GM21526 (cell line): ENCODE measurements around the gene MYD88.

ENCODE experiments used
- ATAC-seq: cut with Tn5 transposase; IDR thresholded peaks from one replicate; pipeline ENCODE4 v1.9.1; 2021; ENCODE audit warnings: moderate library complexity; ENCODE audit not compliant: unreplicated experiment, low FRiP score

The MYD88 gene

DNA sequence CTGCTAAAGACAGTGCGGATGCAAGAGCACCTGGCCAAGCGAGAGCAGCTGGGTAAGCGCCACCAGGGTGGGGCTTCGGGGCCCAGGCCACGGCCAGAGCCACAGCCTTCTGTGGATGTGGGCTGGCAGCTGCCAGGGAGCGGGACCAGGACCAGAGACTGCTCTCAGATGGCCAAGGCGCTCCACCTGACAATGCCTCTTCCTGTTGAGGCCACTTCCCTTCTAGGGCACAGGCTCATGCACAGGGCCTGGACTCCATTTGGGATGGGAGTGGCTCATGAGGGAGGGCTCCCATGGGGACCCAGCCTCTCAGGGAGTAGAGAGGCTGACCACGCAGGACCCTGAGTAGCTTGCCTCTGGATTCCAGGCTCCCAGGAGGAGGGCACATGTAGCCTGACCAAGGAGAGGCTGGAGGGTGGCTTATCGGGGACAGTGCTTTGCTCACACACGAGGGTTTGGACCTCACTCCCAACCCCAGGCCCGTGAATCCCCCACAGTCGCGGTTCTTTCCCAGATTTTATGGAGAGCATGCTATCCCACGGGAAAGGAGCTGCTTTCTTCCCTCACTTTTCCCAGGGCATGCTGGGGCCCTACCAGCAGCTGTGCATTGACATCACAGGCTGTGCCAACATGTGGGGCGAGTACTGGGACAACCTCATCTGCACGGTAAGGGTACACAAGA lies 26.6 kb upstream of the MYD88 start:
- ATAC-seq = no peak

DNA sequence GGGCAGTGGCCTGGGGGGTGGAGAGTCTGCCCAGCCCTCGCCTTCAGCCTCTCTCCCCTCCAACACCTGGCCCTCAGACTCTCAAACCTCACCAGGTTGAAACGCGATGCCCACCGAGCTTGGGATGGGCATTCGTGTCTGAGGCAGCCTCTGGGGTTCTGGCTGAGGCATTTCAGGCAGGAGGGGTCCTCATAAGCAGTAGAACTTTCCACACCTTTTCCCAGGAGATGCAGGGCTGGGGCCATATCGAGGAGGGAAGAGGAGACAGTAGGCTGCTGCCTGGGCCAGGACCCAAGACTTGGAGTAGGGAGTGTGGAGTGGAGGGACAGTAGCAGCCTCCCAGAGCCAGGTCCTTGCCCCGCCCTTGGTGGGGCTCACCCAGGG lies 26.1 kb upstream of the MYD88 start:
- no peak for ATAC-seq

DNA sequence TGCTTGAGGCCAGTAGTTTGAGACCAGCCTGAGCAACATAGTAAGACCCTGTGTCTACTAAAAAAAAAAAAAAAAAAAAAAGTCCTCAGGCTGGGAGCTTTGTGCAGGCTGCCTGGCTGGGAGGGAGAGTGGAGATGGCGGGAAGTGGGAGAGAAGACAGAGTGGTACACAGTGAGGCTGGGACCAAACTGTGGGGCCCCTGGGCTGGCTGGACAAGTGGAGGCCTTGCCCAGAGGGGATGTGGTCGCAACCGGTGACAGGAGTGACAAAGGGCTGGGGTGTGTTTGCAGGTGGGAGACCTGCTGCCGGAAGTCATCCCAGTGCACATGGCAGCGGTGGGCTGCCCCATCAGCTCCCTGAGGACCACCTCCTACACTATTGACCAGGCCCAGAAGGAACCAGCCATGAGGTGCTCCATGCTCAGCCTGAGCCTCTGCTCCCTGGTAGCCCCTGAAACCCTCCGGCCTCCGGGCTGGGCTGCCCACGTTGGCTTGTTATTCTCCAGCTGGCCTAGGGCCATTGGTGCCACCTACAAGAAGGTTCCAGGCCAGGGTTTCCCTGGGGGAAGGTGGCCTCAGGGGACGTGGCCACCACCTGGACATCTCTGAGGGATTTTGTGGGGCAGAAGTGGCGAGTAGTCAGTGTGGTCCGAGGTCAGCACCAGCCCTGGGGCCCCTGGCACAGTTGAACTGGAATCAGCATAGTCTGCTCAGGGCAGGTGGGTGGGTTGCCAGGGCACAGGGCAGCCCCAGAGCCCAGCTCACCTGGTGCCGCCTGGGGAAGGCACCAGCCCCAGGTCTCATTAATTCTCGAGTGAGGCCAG lies 24.2 kb upstream of the MYD88 start:
- no peak for ATAC-seq

DNA sequence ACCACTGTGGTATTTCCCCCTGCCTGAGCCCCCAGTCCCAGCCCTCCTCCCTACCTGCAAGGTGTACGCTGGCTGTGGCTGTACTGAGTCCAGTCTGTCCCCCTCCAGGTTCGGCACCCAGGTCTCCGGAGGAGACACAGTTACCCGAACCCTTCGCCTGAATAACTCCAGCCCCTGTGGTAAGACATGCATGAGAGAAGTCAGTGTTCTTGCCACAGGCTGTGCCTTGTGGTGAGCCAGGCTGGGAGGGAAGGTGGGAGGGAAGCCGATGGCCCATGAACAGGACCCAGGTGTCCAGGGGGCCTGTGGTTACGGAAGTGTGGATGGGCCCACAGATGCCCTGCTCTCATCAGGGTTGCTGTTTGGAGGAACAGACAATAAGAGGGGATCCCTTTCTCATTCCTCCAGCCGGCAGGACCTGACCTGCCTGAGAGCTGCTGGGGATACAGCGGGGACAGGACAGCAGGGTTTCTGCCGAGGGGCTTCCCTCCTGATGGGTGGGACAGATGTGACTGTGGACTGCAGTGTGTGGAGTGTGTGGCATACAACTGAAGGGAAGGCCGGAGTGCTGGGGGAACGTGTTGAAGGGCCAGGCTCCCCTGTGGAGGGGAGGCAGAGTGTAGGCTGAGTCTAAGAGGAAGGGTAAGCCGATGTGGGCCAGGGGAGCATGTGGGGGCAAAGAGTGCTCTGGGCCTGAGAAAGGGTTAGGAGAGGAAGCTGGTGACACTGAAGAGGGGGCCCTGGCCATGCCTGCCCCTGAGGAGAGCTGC lies 23.4 kb upstream of the MYD88 start:
- ATAC-seq = no peak

DNA sequence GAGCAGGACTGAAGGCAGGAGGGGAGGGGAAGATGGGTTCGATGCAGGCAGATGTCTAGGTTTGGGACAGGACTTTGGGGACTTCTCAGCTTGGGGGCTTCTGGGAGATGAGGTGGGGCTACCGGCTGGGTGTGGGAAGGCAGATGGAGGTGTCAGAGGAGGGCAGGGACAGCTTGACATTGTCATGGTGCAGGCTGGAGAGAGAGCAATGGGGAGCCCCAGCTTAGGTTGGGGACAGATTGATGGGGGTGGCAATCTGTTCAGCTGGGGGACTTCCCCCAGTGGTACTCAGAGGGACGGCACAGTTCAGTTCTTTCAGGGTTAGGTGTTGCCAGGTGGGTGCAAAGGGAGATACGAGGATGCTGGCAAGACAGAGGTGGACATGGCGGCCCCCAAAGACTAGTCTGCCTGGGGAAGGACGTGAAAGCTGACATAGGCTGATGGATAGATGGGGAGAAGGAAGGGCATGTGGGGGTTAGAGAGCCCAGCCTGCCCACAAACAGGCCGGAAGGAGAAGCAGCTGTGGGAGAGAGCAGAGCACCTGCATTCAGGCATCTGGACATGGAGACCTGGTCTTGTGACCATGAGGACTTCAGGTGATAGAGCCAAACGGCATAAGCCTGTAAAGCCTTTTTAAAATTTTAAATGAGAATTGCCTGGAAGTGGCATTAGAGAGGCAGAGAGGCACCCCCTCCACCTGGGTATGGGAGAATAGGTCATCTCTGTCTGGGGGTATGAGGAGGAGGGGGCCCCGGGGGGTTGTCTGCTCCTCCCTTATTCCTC lies 22.6 kb upstream of the MYD88 start:
- no peak for ATAC-seq

DNA sequence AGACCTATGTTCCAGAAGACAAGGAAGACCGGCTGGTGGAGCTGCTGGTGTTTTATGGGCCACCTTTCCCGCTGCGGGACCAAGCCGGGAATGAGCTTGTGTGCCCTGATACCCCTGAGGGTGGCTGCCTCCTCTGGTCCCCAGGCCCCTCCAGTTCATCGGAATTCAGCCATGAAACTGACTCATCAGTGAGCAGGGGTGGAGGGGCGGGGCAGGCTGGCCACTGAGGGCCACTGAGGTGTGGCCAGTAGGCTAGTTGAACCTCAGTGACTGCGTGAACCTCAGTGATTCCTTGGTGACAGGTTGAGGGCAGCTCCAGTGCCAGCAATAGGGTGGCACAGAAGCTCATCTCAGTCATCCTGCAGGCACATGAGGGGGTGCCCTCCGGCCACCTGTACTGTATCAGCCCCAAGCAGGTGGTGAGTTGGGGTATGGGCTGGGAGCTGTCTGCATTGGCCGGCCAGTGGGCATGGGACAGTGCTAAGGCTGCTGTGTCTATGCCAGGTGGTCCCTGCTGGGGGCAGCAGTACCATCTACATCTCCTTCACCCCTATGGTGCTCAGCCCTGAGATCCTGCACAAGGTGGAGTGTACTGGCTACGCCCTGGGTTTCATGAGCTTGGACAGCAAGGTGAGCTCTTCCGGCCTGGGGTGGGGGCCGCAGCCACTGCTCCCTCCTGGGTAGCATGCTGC lies 21.8 kb upstream of the MYD88 start:
- ATAC-seq = no peak

DNA sequence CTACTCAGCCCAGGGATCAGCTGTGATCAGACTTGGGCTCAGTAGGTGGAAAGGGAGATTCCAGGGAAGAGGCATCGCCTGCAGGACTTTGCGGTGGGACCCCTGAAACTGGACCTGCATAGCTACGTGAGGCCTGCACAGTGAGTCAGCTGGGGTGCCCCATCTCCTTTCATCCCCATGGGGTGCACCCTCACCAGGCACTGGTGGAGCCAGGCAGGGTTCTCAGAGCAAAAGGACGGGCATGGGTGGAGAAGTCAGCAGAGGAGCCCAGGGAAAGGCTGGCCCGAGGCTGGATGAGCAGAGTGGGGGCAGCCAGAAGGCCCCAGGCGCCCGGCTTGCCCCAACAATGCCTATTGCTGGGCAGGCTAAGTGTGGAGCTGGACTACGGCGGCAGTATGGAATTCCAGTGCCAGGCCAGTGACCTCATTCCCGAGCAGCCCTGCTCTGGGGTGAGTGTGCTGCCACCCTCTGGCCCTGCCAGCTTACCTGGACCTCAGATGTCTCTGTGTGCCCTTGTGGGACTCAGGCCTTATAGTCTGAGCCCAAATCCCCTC lies 21.2 kb upstream of the MYD88 start:
- ATAC-seq = no peak

DNA sequence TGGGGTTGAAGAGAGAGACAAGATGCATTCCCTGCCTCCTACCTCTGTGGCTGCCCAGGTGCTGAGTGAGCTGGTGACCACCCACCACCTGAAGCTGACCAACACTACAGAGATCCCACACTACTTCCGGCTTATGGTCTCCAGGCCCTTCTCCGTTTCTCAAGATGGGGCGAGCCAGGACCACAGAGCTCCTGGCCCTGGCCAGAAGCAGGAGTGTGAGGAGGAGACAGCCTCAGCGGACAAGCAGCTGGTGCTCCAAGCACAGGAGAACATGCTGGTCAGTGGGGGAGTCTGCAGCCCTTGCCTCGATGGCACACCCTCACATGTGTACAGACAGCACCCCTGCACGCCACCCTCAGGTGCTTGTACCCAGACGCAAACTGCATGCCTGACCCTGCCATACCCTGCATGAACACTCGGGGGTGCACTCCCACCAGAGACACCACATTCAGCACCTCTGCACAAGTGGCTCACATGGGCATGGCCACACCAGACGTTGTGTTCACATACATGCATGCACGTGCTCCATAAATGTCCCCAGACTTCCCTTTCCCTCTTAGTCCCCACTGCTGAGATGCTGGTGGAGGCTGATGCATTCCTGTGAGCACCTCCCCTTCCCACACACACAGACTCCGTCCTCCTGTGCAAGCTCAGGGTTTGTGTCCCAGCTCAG lies 20.6 kb upstream of the MYD88 start:
- ATAC-seq = peak; percentile 80

DNA sequence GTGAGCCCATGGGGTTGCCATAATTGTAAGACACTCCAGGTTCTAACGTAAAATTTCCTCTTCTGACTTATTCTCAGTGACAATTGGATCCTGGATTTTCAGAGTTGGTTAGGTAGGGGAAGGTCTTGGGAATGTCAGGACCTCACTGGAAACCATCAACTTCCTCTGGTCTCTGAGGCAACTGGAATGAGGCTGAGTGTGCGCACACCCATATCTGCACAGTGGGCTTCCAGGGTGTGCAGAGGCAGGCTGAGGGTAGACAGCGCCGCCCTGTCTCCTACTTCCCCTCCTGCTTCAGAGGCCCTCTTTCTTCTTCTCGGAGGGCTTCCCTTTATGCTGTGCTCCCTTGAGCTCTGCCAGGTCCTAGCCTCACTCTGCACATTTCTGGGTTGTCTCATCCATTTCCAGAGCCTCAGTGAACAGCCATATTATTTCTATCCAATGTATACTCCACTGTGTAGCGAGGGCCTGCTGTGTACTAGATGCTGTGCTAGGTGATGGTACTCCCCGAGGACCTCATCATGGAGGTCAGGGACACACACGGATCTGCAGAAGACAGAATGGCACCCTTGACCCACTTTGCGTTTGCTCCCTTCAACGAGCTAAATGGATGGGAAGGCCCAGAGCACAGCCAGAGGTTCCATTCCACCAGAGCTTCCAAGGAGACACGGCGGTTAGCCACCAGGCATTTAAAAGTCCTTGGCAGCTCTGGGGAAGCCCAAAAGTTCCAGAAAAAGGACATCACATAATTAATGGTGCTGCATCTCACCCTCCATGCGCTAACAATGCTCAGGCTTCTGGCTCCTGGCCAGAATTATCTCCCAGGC lies 19.8 kb upstream of the MYD88 start:
- no peak for ATAC-seq

DNA sequence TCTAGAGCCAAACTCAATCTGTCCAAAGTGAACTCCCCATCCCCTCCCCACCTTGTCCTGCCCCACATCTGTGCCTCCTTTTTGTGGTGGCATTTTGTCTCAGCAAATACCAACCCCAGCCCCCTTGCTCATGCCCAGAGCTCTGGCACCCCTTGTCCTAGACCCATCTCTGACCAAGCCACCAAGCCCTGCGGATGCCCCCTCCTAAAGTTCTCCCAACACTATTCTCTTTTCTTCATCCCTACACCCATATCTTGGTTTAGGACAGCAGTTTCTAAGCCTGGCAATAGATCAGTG lies 19.3 kb upstream of the MYD88 start:
- ATAC-seq = no peak

DNA sequence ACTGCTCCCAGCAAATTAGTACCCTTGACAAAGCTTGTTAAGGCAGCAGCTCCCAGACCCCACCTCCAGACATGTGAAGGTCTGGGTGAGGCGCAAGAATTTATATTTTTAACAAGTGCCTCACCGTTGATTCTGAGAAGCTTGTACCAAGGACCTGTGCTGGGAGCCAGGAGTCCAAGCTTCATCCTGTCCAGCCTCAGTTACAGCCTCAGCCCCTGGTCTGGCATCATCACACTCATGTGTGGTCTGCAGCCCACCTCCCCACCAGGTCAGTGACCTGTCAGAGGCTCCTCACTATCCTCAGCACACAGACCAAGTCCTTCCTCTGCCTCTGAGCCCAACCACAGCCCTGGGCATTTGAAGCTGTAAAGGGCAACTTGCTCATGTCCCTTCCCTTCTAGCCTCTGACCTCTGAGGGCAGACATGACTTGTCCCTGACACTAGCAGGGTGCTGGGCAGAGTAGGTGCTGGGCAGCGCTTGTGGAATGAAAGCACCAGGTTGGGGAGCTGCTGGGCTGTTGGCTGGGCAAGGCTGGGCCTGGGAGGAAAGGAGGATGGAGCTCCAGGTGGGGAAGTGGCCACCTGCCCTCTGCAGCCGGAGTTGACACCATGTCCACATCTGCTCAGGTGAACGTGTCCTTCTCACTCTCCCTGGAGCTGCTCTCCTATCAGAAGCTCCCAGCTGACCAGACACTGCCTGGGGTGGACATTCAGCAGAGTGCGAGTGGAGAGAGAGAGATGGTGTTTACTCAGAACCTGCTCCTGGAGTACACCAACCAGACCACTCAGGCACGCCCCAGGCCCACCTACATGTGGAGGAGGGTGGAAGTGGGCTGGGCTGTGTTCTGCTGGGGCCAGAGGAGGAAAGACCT lies 18.4 kb upstream of the MYD88 start:
- ATAC-seq = no peak

DNA sequence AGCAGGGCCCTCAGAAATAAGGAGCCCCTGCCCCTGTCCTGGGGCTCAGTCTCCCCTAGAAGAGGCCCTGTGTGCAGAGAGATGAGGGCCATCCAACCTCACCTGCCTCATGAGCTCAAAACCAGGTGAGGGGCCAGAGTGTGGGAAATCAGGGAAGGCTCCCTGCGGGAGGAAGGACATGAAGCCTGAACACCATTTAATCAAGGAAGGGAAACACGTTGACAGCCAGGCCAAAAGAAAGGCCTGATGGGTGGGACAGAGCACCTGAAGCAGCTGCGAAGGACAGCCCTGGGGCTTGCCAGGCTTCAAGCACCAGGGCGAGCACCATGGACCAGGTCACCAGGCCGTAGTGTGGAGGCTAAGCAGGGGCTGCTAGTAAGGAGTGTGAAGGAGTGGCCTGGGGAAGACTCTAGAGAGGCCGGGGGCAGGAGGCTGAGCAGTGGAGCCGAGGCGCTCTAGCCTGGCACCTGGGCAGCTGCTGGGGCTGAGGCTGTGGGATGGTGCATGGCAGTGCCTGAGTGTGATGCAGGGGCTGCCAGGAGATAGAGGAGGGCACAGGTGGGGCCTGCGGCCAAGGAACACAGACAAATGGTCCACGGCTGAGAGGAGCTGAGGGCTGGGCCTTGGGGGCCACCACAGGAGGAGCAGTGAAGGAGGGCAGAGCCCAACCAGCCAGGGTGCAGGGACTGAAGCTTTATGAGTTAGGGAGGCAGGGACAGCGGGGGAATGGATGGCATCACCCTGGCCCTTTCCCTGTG lies 17.6 kb upstream of the MYD88 start:
- no peak for ATAC-seq

DNA sequence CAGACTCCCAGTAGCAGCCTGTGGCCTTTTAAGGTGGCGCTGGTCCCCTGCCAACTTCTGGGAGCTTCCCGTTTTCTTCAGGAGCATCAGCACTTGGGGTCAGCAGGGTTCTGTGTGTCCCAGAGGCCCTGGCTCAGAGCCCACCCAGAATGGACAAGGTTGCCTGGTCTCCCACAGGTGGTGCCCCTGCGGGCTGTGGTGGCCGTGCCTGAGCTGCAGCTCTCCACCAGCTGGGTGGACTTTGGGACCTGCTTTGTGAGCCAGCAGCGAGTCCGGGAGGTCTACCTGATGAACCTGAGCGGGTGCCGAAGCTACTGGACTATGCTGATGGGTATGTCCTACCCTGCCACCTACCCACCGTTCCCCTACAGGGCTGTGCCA lies 17.0 kb upstream of the MYD88 start:
- no peak for ATAC-seq

DNA sequence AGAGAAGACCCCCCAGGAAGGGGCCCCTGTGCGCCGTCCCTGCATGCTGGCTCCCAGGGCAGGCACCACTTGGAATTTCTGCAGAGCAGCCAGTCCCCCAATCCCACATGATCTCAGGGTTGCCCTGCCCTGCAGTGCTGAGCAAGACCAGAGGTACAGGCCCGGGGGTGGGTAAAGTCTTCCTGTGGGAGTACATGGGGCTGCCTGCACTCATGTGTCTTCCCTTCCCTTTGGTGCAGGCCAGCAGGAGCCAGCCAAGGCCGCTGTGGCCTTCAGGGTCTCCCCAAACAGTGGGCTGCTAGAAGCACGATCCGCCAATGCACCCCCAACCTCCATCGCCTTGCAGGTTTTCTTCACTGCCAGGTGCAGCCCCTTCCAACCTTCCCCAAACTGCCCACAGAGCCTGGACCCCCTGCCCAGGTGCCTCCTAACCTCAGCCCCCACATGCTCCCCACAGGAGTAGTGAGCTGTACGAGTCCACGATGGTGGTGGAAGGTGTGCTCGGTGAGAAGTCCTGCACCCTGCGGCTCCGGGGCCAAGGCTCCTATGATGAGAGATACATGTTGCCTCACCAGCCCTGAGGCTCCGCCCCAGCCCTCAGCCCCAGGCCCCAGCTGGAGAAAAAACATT lies 16.5 kb upstream of the MYD88 start:
- no peak for ATAC-seq

DNA sequence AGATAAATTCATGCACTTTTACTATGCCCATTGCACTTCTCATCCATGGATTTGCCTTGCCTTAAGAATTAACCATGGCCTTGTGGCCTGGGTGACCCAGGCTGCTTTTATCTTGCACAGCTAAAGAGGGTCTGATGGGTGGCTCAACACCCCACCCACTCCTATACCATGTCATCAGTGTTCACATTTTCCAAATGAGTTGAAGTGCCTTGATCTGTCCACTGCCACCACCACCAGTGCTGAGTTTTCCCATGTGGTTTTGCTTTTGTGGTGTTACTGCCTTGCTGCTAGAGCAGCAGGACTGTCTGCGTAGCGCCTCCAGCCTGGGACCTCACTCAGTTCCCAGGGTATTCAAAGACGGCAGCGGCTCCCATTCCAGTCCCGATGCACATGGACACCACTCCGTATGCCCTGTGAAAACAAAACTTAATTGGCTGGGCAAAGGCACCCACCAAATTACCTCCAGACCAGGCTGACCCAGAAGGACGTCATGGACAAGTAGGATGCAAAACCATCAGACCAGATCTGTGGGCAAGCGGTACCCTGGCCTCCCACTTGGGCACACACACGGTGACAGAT lies 15.7 kb upstream of the MYD88 start:
- no peak for ATAC-seq
